K562 (cell line): ENCODE data around the gene RUVBL2. TPM values are rescaled to one million over a fixed set of nuclear protein-coding genes. Genes with fewer than 3 reads are reported as not detected.

Experiments
- FOXJ2 ChIP-seq: fragments of 200-800 bp; sonication (Bioruptor generic); IDR thresholded peaks from 2 replicates; pipeline ENCODE4 v1.6.1; 2016; ENCODE audit warnings: missing genetic modification characterization, missing compliant biosample characterization
- KHSRP ChIP-seq: fragments of 450-650 bp; IDR thresholded peaks from 2 replicates; pipeline ENCODE4 v1.6.1; 2017
- ZBED1 ChIP-seq: IDR thresholded peaks from 2 replicates; pipeline ENCODE4 v1.6.1; 2014
- ZNF311 ChIP-seq: fragments of 250-450 bp; sonication (Bioruptor Pico); IDR thresholded peaks from 2 replicates; pipeline ENCODE4 v1.4.0; 2020; ENCODE audit warnings: mild to moderate bottlenecking, moderate library complexity
- ZNF740 ChIP-seq, 3 experiments: fragments of 200-800 bp in 1 of 3; sonication (Bioruptor generic) in 1 of 3; sonication (generic) in 1 of 3; formaldehyde crosslinking in 1 of 3; IDR thresholded peaks; 2 replicates each; pipeline versions ENCODE4 v1.6.1 to v1.8.0; 2016 to 2022; ENCODE audit warnings: mild to moderate bottlenecking in 2 of 3, missing compliant biosample characterization in 2 of 3, missing genetic modification characterization in 2 of 3, missing genetic modification reagents in 1 of 3
- polyA plus RNA-seq, 8 experiments: library from polyadenylated mRNA; depleted of rRNA in 4 of 8; stranded (reverse) in 5 of 8; unstranded in 3 of 8; fragments of >200 nt; fragmentation: Nextera tagmentation in 2 of 8; fragmentation: Illumina TruSeq in 1 of 8; extraction: Ambion mirVana in 2 of 8; extraction: Trizol in 1 of 8; gene quantifications; 2 replicates each; pipeline versions ENCODE4 v1.2.1 to v1.2.3, GENCODE V29; 2011 to 2014; ENCODE audit warnings: inconsistent platforms in 1 of 8, missing spikeins in 1 of 8
- total RNA-seq, 7 experiments: library from RNA; depleted of rRNA in 6 of 7; stranded (reverse); fragments of >200 nt in 6 of 7; fragmentation: Illumina TruSeq in 2 of 7; extraction: Trizol in 2 of 7; gene quantifications; 2 replicates each; pipeline versions ENCODE4 v1.2.1 to v1.2.3, GENCODE V29; 2011 to 2021; ENCODE audit warnings: low replicate concordance in 1 of 7
- TF ChIP-seq, protein P1 (sequence below): fragments of 250-450 bp; sonication (Bioruptor Pico); IDR thresholded peaks from 2 replicates; pipeline ENCODE4 v1.4.0; 2020; ENCODE audit warnings: mild to moderate bottlenecking, moderate library complexity, borderline replicate concordance

Gene RUVBL2
- total and polyA plus RNA-seq, 9 of the 15 experiments (the other 6 are each of a cell fraction or from before 2014, with no cell fraction given), result 71.4 to 453 (median 237) TPM

DNA sequence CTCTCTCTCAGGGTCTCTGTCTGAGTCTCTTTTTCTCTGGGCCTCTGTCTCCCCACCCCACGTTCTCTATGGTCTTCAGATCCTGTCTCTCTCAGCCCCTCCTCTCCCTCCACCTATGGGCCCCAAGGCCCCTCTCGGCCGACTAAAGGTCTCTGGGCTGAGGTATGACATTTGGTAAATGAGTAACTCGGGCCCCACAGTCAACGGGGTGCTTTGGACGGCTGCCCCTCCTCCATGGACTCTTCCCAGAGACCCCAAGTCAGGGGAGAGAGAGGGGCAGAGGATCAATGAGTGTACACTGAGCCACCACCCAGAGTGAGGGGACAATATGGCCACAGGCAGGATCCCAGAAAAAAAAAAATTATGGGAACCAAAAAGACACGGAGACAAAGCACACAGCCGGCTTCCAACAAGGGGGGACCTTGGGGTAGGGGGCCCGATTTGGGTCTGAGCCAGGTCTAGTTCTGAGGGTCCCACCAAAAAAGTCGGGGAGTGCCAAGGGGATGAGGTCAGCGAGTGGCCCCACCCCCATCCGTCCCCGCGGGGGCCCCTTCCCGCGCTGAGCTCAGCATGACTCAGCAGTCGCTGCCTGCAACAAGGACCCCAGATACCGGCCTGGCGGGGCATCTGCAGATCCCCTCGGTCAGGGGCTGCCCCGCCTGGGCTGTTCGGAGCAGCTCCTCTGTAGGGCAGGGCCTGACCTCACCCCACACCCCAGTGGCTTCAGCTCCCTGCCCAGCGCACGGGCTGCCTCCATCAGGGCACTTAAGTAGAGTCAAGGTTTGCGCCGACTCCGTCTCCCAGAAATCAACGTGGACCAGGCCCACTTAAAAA is 30.1 kb upstream of the RUVBL2 start (continued):
- TF ChIP-seq ZNF740 (CRISPR knock-in tag; IDR thresholded peaks at IDR 0.05) (no peak), ZNF740 (tag; IDR thresholded peaks at IDR 0.05) (peak in 1 of 2 experiments; percentile 65; a peak in 1 of 4 replicates), FOXJ2 (tag) (peak; percentile 89), ZNF311 (CRISPR knock-in tag) (peak; percentile 78), ZBED1 (peak; percentile 76; the same call in 1 of the 2 replicates), KHSRP (no peak)
- TF ChIP-seq, protein P1, sequence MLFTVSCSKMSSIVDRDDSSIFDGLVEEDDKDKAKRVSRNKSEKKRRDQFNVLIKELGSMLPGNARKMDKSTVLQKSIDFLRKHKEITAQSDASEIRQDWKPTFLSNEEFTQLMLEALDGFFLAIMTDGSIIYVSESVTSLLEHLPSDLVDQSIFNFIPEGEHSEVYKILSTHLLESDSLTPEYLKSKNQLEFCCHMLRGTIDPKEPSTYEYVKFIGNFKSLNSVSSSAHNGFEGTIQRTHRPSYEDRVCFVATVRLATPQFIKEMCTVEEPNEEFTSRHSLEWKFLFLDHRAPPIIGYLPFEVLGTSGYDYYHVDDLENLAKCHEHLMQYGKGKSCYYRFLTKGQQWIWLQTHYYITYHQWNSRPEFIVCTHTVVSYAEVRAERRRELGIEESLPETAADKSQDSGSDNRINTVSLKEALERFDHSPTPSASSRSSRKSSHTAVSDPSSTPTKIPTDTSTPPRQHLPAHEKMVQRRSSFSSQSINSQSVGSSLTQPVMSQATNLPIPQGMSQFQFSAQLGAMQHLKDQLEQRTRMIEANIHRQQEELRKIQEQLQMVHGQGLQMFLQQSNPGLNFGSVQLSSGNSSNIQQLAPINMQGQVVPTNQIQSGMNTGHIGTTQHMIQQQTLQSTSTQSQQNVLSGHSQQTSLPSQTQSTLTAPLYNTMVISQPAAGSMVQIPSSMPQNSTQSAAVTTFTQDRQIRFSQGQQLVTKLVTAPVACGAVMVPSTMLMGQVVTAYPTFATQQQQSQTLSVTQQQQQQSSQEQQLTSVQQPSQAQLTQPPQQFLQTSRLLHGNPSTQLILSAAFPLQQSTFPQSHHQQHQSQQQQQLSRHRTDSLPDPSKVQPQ (CRISPR knock-in tag), result no peak
- TF ChIP-seq, all 486 proteins: peak for 209
